Fibroblast of lung (primary cell): ENCODE measurements around the gene NUP214. TPM values are rescaled to one million over a fixed set of nuclear protein-coding genes. Genes with fewer than 3 reads are reported as not detected.

Experiments used
- DNase-seq, 2 donors: peaks; one replicate each; pipeline versions ENCODE4 v3.0.0 to v3.0.0-alpha.2; 2010; ENCODE audit warnings: low read depth in 2 of 2
- H2AFZ ChIP-seq: 2 replicates; pipeline ENCODE4 v1.5.1; 2012; ENCODE audit warnings: low read length, control low read depth, inconsistent platforms
- H3K27ac ChIP-seq: 2 replicates; pipeline ENCODE4 v1.5.1; 2011; ENCODE audit warnings: low read length, control low read depth; ENCODE audit not compliant: insufficient read depth
- H3K27me3 ChIP-seq: 2 replicates; pipeline ENCODE4 v1.5.1; 2011; ENCODE audit warnings: mild to moderate bottlenecking, low read length; ENCODE audit not compliant: control insufficient read depth, insufficient read depth
- H3K36me3 ChIP-seq: 2 replicates; pipeline ENCODE4 v1.5.1; 2011; ENCODE audit warnings: low read length; ENCODE audit not compliant: control insufficient read depth, insufficient read depth
- H3K4me1 ChIP-seq: 2 replicates; pipeline ENCODE4 v1.5.1; 2011; ENCODE audit warnings: low read length; ENCODE audit not compliant: control insufficient read depth, insufficient read depth; ENCODE audit errors: extremely low read depth
- H3K4me2 ChIP-seq: 2 replicates; pipeline ENCODE4 v1.5.1; 2011; ENCODE audit warnings: low read length, control low read depth; ENCODE audit not compliant: insufficient read depth; ENCODE audit errors: extremely low read depth
- H3K4me3 ChIP-seq, 4 experiments: fragments of 200-600 bp in 1 of 4; sonication (generic) in 1 of 4; replicated peaks in 1 of 4; 2 replicates each; pipeline ENCODE4 v1.5.1; 2011 to 2016; ENCODE audit warnings: low read length in 4 of 4, low read depth in 3 of 4, mild to moderate bottlenecking in 3 of 4, control low read depth in 2 of 4, inconsistent platforms in 1 of 4, mixed read lengths in 1 of 4; ENCODE audit not compliant: insufficient read depth in 1 of 4; ENCODE audit errors: control extremely low read depth in 1 of 4
- H3K79me2 ChIP-seq: 2 replicates; pipeline ENCODE4 v1.5.1; 2012; ENCODE audit warnings: mild to moderate bottlenecking, low read length, inconsistent platforms; ENCODE audit not compliant: control insufficient read depth, insufficient read depth
- H3K9ac ChIP-seq: 2 replicates; pipeline ENCODE4 v1.5.1; 2011; ENCODE audit warnings: mild to moderate bottlenecking, low read length, control low read depth; ENCODE audit not compliant: insufficient read depth
- H3K9me3 ChIP-seq: 2 replicates; pipeline ENCODE4 v1.5.1; 2012; ENCODE audit warnings: low read depth, low read length; ENCODE audit not compliant: control insufficient read depth, insufficient read depth
- H4K20me1 ChIP-seq: 2 replicates; pipeline ENCODE4 v1.5.1; 2011; ENCODE audit warnings: low read length; ENCODE audit not compliant: control insufficient read depth, insufficient read depth; ENCODE audit errors: extremely low read depth
- EZH2 ChIP-seq: IDR thresholded peaks from 2 replicates; pipeline ENCODE4 v1.5.1; 2012; ENCODE audit warnings: low read length, control low read depth, mild to moderate bottlenecking; ENCODE audit errors: missing control alignments
- polyA plus RNA-seq, 2 donors: library from polyadenylated mRNA; depleted of rRNA in 1 of 2; stranded (reverse) in 1 of 2; unstranded in 1 of 2; fragments of >200 nt; gene quantifications; 2 replicates each; pipeline ENCODE4 v1.2.1, GENCODE V29; 2011 to 2012; ENCODE audit warnings: missing spikeins in 1 of 2
- total RNA-seq: library from RNA; depleted of rRNA; stranded (reverse); fragments of >200 nt; gene quantifications from 2 replicates; pipeline ENCODE4 v1.2.1, GENCODE V29; 2014
- TF ChIP-seq, protein P1 (sequence below), 2 donors: IDR thresholded peaks in 1 of 2; conservative IDR thresholded peaks in 1 of 2; 1 replicate in 1 of 2; 2 replicates in 1 of 2; pipeline ENCODE4 v1.5.1; 2011 to 2012; ENCODE audit warnings: low read length in 2 of 2, control low read depth in 1 of 2, inconsistent platforms in 1 of 2, low read depth in 1 of 2, mild to moderate bottlenecking in 1 of 2

Gene NUP214
- total and polyA plus RNA-seq, 2 donors (not counting 1 experiment from before 2014, with no cell fraction given) = 5.0 to 12.2 TPM

DNA sequence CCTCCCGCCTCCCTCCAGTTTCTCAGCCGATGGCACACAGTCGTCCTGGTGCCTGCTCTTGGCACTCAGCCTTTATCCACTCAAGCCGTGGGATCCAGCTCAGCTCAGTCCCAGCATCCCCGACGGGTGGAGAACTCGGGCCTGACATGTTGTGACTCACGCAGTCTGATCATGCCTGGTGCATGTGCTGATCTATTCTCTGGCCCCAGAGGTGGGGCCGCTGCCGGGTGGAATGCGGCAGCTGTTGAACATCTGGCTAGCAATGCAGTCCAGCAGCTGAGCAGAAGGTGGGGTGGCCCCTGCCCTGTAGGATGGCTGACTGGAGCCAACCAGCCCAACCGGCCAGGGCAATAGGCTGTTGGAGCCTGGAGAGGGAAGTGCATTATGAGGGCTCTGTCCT lies 30.8 kb upstream of the NUP214 start:
- Histone ChIP-seq H3K27me3 (peaks cover 38% of the 10 kb centered on the region), H3K79me2 (no peaks in the 10 kb centered on the region), H4K20me1 (no peaks in the 10 kb centered on the region), H3K4me2 (no peak overlapping the region), H3K4me1 (peaks cover 5% of the 10 kb centered on the region), H3K27ac (no peak overlapping the region), H2AFZ (no peak overlapping the region), H3K9me3 (no peaks in the 10 kb centered on the region), H3K4me3 (no peak overlapping the region), H3K36me3 (no peaks in the 10 kb centered on the region), H3K9ac (no peak overlapping the region)
- DNase-seq = peak in 1 of 2 donors; percentile 77
- TF ChIP-seq EZH2 = no peak
- TF ChIP-seq, protein P1, sequence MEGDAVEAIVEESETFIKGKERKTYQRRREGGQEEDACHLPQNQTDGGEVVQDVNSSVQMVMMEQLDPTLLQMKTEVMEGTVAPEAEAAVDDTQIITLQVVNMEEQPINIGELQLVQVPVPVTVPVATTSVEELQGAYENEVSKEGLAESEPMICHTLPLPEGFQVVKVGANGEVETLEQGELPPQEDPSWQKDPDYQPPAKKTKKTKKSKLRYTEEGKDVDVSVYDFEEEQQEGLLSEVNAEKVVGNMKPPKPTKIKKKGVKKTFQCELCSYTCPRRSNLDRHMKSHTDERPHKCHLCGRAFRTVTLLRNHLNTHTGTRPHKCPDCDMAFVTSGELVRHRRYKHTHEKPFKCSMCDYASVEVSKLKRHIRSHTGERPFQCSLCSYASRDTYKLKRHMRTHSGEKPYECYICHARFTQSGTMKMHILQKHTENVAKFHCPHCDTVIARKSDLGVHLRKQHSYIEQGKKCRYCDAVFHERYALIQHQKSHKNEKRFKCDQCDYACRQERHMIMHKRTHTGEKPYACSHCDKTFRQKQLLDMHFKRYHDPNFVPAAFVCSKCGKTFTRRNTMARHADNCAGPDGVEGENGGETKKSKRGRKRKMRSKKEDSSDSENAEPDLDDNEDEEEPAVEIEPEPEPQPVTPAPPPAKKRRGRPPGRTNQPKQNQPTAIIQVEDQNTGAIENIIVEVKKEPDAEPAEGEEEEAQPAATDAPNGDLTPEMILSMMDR (conservative IDR thresholded peaks at IDR 0.05 in 1 of 2, IDR thresholded peaks at IDR 0.05 in 1 of 2; ENCODE audit: low read depth in 1 of 2, low read length in 2 of 2) = no peak

DNA sequence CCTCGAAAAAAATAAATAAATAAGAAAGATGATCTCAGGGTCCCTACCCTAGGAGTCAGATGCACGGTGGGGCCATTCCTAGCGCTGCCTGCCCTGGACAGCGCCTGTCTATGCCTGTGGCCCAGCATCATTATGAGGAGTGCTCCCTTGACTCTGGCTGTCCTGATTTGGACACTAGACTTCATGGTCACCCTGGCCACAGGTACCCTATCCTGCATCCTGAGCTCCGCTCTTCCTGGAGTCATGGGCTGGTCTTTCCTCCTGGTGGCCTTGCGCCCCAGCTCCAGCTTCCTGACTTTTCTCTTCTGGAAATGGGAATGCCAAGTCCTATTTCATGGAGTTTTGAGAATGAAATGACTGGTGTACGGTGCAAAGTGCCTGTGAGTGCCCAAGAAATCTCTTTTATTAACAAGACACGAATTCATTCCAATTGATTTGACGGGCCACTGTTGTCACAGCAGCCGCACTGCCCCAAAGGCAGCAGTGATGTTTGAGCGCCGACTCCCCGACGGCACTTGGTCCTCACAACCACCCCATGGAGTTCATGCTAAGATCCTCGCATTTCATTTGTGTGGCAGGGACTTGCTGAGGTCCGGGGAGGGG lies 29.6 kb upstream of the NUP214 start:
- TF ChIP-seq, protein P1 (conservative IDR thresholded peaks at IDR 0.05 in 1 of 2, IDR thresholded peaks at IDR 0.05 in 1 of 2; ENCODE audit: low read depth in 1 of 2, low read length in 2 of 2) = no peak
- TF ChIP-seq EZH2 = peak; percentile 96
- Histone ChIP-seq H3K4me2 (no peak overlapping the region), H3K79me2 (no peaks in the 10 kb centered on the region), H3K27me3 (peaks cover 38% of the 10 kb centered on the region), H3K9ac (no peak overlapping the region), H3K27ac (no peak overlapping the region), H3K9me3 (no peaks in the 10 kb centered on the region), H3K4me3 (peak overlapping the region in 2 of 4 experiments; percentile 14 to 51), H4K20me1 (no peaks in the 10 kb centered on the region), H3K36me3 (no peaks in the 10 kb centered on the region), H3K4me1 (peaks cover 5% of the 10 kb centered on the region), H2AFZ (no peak overlapping the region)
- DNase-seq = no peak

DNA sequence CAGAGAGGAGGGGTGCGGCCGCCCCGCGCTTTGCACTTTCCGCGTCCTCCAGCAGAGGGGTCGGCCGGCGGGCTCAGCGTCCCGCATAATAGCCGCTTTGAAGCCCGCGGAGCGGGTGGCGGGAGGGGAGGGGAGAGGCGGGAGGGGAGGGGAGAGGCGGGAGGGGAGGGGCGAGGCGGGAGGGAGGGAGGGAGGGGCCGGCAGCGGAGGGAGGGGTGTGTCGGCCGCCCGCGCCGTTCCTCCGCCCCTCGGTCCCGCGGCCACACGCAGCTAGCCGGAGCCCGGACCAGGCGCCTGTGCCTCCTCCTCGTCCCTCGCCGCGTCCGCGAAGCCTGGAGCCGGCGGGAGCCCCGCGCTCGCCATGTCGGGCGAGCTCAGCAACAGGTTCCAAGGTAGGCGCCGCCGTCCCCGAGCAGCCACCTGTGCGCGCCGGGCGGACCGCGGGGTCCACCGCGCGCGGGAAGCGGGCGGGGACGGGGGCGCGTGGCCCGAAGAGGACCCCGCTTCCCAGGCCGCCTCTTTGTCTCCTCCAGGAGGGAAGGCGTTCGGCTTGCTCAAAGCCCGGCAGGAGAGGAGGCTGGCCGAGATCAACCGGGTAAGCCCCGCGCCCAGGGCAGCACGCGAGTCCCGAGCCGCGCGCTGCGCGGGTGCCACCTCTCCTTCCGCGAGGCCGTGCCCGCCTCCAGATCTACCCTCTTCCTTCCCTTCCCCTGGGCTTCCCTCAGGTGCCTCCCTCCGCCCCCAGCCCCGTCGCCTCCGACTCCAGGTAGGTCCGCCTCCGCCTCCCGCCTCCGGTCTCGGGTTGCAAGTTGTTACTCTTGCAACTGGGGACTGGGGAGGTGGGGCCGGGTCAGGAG lies 28.9 kb upstream of the NUP214 start, which contains the start of gene AIF1L:
TSS of gene AIF1L (plus strand) at position 263 of the 857 bp plus-strand sequence. CDS start at position 362, 99 bp downstream.
- Histone ChIP-seq H3K36me3 (no peaks in the 10 kb centered on the region), H3K79me2 (no peaks in the 10 kb centered on the region), H3K4me2 (peak within 1 kb of the TSS; percentile 59), H3K27ac (no peak within 1 kb of the TSS), H2AFZ (no peak within 1 kb of the TSS), H3K9me3 (no peaks in the 10 kb centered on the region), H3K4me1 (peaks cover 5% of the 10 kb centered on the region), H4K20me1 (no peaks in the 10 kb centered on the region), H3K27me3 (peaks cover 38% of the 10 kb centered on the region), H3K4me3 (peak within 1 kb of the TSS in 3 of 4 experiments; percentile 14 to 51 (median 33)), H3K9ac (no peak within 1 kb of the TSS)
- TF ChIP-seq, protein P1 (conservative IDR thresholded peaks at IDR 0.05 in 1 of 2, IDR thresholded peaks at IDR 0.05 in 1 of 2; ENCODE audit: low read depth in 1 of 2, low read length in 2 of 2) = no peak
- peak; percentile 96 for TF ChIP-seq EZH2
- DNase-seq = peak in 1 of 2 donors; percentile 20
